Measurements from ENCODE around the gene FBXW11.
A peak's percentile ranks its signal among the peaks of the same experiment; 100 is the strongest.
"Not testable (repeated sequence)": the region's sequence is repeated elsewhere in the genome, so short reads cannot be mapped to it uniquely, and the experiment has no call there.

The FBXW11 gene

GRCh38 chr5:172006321-172007174 lies at the start of gene FBXW11:
Gene FBXW11, minus strand, starts transcription at chr5:172006638. Its CDS starts 136 bp downstream, at chr5:172006502.
- DNase-seq: peak; percentile 96 to 98

DNA sequence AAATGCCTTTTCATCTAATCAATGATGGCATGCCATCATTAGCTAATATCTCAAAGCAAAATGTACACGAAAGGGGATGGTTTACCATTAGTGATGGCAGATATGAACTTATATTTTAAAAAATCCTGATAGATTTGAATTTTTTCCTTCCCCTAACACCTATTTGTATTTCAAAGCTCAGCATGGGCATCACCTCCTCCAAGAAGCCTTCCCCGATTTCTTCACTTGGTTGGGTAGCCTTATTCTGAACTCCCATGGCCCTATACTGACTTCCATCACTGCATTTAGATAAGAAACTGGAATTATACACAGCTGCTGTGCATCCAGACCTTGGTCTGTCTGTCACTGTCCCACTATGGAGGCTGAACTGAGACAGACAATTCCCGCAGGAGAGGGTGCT lies 49.6 kb upstream of the FBXW11 start:
- DNase-seq: no peak

- no peak for DNase-seq
Observed at GRCh38 chr5:172055421-172055820, 49.0 kb upstream of the FBXW11 start.

- no peak for DNase-seq
Observed at GRCh38 chr5:172054611-172055153, 48.2 kb upstream of the FBXW11 start.

GRCh38 chr5:172052450-172053236 lies 46.2 kb upstream of the FBXW11 start:
- DNase-seq: no peak

DNA sequence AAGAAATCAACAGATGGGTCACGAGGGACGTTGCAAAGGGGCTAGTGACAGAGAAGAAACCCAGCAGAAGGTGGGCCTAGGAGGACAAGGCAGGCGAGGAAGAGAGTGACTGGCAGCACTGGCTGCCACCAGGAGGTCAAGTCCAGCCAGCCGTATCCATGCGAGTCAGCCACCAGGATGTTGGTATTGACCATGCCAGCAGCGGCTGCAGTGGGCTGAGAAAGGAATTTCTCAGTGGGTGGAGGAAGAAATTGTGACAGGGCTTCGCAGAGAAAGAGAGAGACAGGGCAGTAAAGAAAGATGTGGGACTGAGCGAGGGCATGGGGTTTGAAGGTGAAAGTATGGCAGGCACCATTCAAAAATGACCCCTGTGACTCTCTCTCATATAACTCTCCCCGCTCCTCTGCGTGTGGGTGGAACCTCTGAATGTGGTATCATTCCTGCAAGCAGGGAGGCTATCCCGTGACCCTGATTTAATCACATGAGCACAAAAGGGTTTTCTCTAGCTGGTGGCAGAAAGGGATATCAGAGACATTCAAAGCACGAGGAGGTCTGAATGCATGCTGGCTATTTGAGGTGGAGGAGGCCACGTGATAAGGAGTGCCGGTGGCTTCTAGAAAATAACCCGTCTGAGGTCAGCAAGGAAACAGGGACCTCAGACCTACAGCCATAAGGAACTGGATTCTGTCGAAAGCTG lies 45.4 kb upstream of the FBXW11 start:
- DNase-seq: no peak

GRCh38 chr5:172050080-172050479 lies 43.6 kb upstream of the FBXW11 start:
- no peak for DNase-seq

GRCh38 chr5:172049226-172049796 lies 42.9 kb upstream of the FBXW11 start:
- no peak for DNase-seq

DNA sequence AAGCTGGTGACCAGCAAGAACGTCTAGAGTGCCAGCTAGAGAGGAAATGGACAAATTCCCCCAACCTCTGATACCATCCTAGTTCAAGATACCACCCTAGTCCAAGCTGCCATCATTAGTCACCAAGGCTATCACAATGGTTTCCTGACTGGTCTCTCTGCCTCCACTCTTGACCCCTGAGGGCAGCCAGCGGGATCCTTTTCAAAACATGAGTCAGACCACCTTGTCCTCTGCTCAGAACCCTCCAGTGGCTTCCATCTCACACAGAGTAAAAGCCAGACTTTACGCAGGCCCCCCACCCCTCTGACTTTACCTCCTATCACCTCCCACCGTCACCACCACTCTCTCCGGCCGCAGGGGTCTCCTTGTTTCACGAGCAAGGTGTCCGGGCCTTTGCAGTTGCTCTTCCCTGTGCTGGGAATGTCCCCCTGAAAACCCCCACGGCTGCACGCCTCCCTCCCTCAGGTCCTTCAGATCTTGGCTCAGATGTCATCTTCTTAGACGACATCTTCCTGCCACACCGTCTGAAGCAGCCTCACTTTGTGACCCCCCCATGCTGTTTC lies 42.2 kb upstream of the FBXW11 start:
- DNase-seq: no peak

GRCh38 chr5:172048170-172048422 lies 41.7 kb upstream of the FBXW11 start:
- DNase-seq: no peak

- no peak for DNase-seq
Observed at GRCh38 chr5:172046593-172046992, 40.2 kb upstream of the FBXW11 start.

DNA sequence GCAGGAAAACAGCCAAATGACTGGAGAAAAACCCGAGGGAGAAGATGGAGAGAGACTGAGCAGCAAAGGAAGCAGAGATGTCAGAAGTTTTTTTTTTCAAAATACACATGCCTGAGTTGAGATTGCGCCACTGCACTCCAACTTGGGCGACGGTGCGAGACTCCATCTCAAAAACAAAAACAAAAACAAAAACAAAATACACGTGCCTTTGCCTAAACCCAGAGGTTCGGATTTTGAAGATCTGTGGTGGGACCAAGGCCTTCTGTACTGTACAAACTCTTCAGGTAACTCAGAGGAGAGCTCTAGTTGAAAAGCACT lies 38.8 kb upstream of the FBXW11 start:
- no peak for DNase-seq

GRCh38 chr5:172044631-172045314 lies 38.3 kb upstream of the FBXW11 start:
- DNase-seq: no peak

DNA sequence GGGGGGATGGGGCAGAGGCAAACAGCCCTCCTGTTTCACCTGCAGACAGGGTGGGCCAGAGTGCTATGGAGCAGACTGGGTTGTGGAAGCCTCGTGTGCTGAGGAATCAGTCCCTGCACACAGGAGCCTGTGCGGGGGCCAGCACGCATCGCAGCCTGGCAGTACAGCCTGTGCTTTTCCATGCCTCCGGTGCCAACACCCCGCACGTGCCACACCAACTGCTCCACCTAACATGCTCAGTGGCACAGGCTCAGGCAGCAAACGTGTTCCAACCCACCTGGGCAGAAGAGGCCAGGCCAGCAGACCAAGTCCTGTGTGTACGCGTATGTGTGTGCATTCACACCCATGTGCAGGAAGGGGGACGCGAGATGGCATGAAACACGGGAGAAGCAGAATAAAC lies 37.4 kb upstream of the FBXW11 start:
- DNase-seq: no peak

DNA sequence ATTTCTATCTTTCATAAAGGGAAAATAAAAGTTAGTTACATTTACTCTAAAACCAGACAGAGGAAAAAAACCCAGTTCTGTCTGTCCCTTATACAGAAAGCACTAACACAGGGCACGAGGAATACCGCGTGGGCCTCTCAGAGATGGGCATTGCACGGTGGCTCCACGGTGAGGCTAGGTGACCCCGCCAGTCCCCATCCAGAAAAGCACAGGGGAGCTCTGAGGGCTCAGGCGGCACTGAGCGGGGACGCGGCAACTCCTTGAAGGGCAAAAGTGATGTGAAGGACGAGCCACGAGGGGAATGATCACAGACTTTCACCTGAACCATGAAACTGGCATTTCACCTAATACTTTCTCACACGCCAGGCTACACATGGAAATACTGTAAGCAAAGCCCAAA lies 35.7 kb upstream of the FBXW11 start:
- no peak for DNase-seq

DNA sequence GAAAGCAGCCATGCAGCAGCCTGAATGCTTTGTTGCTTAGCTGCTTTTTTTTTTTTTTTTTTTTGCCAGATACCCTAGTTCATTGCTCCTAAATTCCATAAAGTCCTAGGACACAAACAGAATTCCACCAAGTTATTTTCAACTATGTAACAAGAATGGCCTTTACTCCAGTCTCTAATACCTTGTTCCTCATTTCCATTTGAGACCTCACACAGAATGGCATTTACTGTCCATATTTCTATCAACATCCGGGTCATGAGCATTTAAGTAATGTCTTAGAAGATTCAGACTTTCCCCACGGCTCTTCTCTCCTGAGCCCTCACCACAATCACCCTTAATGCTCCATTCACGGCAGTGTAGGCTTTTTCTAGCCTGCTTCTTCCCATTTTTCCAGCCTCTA lies 31.7 kb upstream of the FBXW11 start:
- DNase-seq: no peak

- no peak for DNase-seq
Observed at GRCh38 chr5:172035049-172035448, 28.6 kb upstream of the FBXW11 start.

DNA sequence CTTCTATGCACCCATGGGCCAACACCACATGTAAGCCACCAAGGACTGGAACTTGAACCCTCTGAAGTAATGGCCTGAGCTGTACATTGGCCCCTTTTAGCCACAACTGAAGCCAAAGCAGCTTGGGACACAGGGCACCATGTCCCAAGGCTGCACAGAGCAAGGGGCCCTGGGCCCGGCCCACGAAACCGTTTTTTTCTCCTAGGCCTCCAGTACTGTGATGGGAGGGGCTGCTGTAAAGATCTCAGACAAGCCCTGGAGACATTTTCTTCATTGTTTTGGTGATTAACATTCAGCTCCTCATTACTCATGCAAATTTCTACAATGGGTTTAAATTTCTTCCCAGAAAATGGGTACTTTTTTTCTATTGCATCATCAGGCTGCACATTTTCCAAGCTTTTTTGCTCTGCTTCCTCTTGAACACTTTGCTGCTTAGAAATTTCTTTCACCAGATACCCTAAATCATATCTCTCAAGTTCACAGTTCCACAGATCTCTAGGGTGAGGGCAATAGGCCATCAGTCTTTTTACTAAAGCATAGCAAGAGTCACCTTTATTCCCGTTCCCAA lies 25.5 kb upstream of the FBXW11 start:
- no peak for DNase-seq

GRCh38 chr5:172029876-172030275 lies 23.4 kb upstream of the FBXW11 start:
- no peak for DNase-seq

DNA sequence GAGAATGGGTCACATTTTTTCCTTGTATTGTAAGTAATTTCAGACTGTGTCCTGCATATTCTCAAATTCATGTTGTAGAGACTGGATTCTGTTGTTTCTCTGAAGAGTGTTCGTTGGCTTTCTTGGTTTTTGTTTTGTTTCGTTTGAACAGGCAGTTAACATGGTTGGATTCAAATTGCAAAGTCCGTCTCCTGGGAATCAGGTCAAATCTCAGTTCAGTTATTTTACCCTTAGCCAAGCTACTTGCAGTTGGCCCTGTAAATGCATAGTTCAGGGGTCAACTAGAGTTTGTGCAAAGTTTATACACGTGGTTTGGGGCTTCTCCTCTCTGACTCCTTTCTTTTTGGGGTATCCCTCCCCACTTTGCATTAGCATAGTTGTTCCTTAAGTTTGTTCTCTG lies 21.7 kb upstream of the FBXW11 start:
- no peak for DNase-seq

GRCh38 chr5:172020110-172020786 lies 13.8 kb upstream of the FBXW11 start:
- DNase-seq: not testable (repeated sequence)
